ENCODE measurements around the gene PDIA5. TPM values are rescaled to one million over a fixed set of nuclear protein-coding genes. Genes with fewer than 3 reads are reported as not detected.

PDIA5 gene
- total and polyA plus RNA-seq, 11 donors = 3.3 to 16.3 (median 6.4) TPM

GRCh38 chr3:123138839-123139444 is 72.1 kb downstream of the PDIA5 start:
- Histone ChIP-seq H3K27me3 (no peaks in the 10 kb centered on the region), H3K36me3 (peaks cover 0 to 45% (median 15%) of the 10 kb centered on the region in 9 donors), H3K27ac (no peak overlapping the region), H3K4me1 (no peaks in the 10 kb centered on the region), H3K4me3 (no peak overlapping the region), H3K9me3 (no peaks in the 10 kb centered on the region)
- no peak for DNase-seq
- TF ChIP-seq POLR2A (IDR thresholded peaks at IDR 0.05) (no peak), CTCF (IDR thresholded peaks at IDR 0.05) (no peak)
- ATAC-seq = no peak
- intact Hi-C loops (cut with DNase I) = no loop called here
- WGBS, 4 donors = 82 to 89% (median 85%) methylated on average over 8 of the region's 8 CpGs

- Histone ChIP-seq H3K27me3 (no peaks in the 10 kb centered on the region), H3K9me3 (no peaks in the 10 kb centered on the region), H3K4me3 (no peak overlapping the region), H3K27ac (no peak overlapping the region), H3K36me3 (peaks cover 0 to 47% (median 17%) of the 10 kb centered on the region in 9 donors), H3K4me1 (no peaks in the 10 kb centered on the region)
- WGBS, 4 donors = 76 to 79% (median 77%) methylated on average over 5 of the region's 5 CpGs
- no peak for TF ChIP-seq CTCF (IDR thresholded peaks at IDR 0.05)
- no peak for TF ChIP-seq POLR2A (IDR thresholded peaks at IDR 0.05)
- intact Hi-C loops (cut with DNase I) = no loop called here
- DNase-seq = no peak
- no peak for ATAC-seq
Measured at GRCh38 chr3:123139522-123139921, 72.7 kb downstream of the PDIA5 start.

GRCh38 chr3:123140550-123140949 is 73.7 kb downstream of the PDIA5 start:
- WGBS, 4 donors = 82 to 90% (median 85%) methylated on average over 9 of the region's 9 CpGs
- Histone ChIP-seq H3K27me3 (no peaks in the 10 kb centered on the region), H3K27ac (no peak overlapping the region), H3K4me3 (no peak overlapping the region), H3K36me3 (peaks cover 0 to 57% (median 14%) of the 10 kb centered on the region in 9 donors), H3K9me3 (no peaks in the 10 kb centered on the region), H3K4me1 (no peaks in the 10 kb centered on the region)
- TF ChIP-seq POLR2A (IDR thresholded peaks at IDR 0.05) (no peak), CTCF (IDR thresholded peaks at IDR 0.05) (no peak)
- DNase-seq (no peak), ATAC-seq (no peak)
- intact Hi-C loops (cut with DNase I) = no loop called here

- H3K27ac ChIP-seq = no peak overlapping the region
- H3K9me3 ChIP-seq = no peaks in the 10 kb centered on the region
- no peak for ATAC-seq
- no peaks in the 10 kb centered on the region for H3K4me1 ChIP-seq
- intact Hi-C loops (cut with DNase I) = no loop called here
- H3K36me3 ChIP-seq = peaks cover 0 to 58% (median 21%) of the 10 kb centered on the region in 9 donors
- no peak for TF ChIP-seq POLR2A (IDR thresholded peaks at IDR 0.05)
- no peak for TF ChIP-seq CTCF (IDR thresholded peaks at IDR 0.05)
- 95 to 100% (median 97%) methylated on average over 5 of the region's 5 CpGs for WGBS, 4 donors
- H3K27me3 ChIP-seq = no peaks in the 10 kb centered on the region
- no peak for DNase-seq
- H3K4me3 ChIP-seq = no peak overlapping the region
Measured at GRCh38 chr3:123141276-123141675, 74.5 kb downstream of the PDIA5 start.

All from heart left ventricle (tissue), 16 donors.